ENCODE data around the gene RNU1-2. TPM values are rescaled to one million over a fixed set of nuclear protein-coding genes. Genes with fewer than 3 reads are reported as not detected.

Gene RNU1-2
- total and polyA plus RNA-seq, 2 of the 8 experiments (the other 6 are each of a cell fraction or from before 2014, with no cell fraction given), result 145 to 1,303 TPM

DNA sequence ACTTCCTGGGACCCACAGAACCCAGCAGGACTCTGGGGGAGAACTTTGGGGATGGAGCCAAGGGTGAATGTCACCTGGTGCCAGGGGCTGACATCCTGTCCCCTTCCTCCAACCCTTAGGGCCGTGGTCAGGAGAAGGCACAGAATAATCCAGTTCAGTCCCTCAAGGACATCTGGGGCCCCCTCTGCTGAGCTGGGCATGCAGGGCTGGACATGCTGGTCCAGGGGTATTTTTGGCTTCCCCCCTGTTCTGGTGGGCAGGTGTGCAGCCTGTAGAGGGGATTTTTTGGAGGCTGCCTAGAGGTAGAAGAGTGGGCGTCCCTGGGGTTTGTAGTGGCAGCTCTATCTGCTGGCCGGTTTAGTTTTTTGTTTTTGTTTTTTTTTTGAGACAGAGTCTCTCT lies 22.6 kb downstream of the RNU1-2 start (continued):
- TF ChIP-seq ZNF274 (IDR thresholded peaks at IDR 0.05; ENCODE audit: borderline replicate concordance, extremely low read depth, low read length) (no peak), POLR2AphosphoS5 (IDR thresholded peaks at IDR 0.05; ENCODE audit: low read depth, low read length) (no peak), NRF1 (IDR thresholded peaks at IDR 0.05; ENCODE audit: low read depth, low read length) (no peak), SRF (IDR thresholded peaks at IDR 0.05; ENCODE audit: low read depth, low read length) (no peak), MAX (IDR thresholded peaks at IDR 0.05) (no peak), GTF2F1 (IDR thresholded peaks at IDR 0.05; ENCODE audit: borderline replicate concordance, low read depth, low read length) (no peak), EP300 (IDR thresholded peaks at IDR 0.05; ENCODE audit: borderline replicate concordance in 1 of 2, low read depth in 2 of 2, low read length in 2 of 2) (no peak), BCL11A (IDR thresholded peaks at IDR 0.05; ENCODE audit: low read depth in 2 of 2, low read length in 2 of 2) (no peak)
- TF ChIP-seq, protein P1, sequence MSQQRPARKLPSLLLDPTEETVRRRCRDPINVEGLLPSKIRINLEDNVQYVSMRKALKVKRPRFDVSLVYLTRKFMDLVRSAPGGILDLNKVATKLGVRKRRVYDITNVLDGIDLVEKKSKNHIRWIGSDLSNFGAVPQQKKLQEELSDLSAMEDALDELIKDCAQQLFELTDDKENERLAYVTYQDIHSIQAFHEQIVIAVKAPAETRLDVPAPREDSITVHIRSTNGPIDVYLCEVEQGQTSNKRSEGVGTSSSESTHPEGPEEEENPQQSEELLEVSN (IDR thresholded peaks at IDR 0.05), result no peak

Data from H1 (cell line).